ENCODE results near the gene ABCC8. TPM values are rescaled to one million over a fixed set of nuclear protein-coding genes. Genes with fewer than 3 reads are reported as not detected.

ABCC8 gene
- total RNA-seq, 1 donor from 2014 or later = 2.1 TPM

DNA sequence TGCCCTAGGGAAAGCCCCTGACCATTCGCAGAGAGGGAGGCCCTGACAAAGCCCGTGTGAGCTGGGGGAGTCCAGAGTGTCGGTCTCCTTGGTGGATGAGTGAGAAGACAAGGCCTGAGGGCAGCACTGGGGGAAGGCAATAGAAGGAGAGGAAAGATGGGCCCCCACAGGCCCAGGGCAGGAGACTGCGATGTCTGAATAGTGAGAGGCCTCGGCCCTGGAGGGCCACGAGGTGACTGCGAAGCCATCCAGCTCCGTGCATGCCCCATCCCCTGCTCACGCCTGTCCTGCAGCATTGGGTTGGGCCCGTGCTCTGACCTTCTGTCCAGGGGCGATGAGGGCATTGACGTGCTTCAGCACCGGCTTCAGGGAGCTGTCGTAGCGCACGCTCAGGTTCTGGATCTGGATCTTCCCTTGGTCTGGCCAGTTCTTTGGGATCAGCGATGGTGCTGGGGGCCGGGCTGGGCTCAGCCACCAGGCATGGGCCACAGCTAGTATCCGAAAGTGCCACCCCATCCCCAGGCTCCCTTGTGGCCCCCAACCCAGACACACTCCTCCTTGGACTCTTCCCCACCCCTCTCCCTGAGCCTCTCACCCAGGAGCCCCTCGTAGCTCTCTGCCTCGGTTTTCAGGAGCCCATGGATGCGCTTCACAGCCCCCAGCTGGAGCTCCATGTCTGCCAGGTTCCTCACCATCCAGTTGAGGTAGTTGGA is 79.9 kb downstream of the ABCC8 start:
- ATAC-seq (no peak), DNase-seq (no peak)
- intact Hi-C loops (cut with micrococcal nuclease) = no loop called here

DNA sequence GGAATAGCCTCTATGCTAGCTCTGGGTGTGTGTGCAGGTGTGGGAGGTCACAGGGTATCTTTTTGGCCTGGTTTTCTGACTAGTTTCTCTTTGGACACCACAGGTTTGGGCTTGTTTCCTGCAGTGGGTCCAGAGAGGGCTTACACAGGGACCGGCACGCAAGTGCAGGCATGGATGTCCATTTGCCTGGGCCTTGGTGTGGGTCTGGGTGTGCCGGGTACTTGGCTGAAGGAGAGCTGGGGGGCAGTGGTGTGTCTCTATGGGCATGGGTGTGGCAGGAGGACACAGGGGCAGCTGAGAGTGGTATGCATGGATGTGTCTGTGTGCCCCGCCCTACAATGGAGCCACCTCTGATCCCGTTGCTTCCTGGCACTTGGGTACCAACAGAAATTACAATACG is 80.7 kb downstream of the ABCC8 start:
- intact Hi-C loops (cut with micrococcal nuclease) = no loop called here
- no peak for DNase-seq
- ATAC-seq = no peak

DNA sequence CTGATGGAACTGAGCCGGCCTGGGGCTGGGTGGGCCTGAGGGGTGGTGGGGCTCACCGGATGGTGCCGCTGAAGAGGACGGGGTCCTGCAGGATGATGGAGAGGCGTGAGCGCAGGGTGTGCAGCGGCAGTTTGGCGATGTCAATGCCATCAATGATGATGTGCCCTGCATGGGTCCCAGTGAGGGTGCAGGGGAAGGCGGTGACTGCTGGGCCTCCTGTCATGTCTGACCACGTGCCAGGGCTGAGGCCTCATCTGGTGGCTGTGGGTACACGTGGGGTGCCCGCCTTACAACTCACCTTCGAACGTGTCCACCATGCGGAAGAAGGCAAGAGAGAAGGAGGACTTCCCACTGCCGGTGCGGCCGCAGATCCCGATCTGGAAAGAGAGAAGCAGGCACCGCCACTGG is 81.1 kb downstream of the ABCC8 start:
- ATAC-seq (no peak), DNase-seq (no peak)
- intact Hi-C loops (cut with micrococcal nuclease) = no loop called here

DNA sequence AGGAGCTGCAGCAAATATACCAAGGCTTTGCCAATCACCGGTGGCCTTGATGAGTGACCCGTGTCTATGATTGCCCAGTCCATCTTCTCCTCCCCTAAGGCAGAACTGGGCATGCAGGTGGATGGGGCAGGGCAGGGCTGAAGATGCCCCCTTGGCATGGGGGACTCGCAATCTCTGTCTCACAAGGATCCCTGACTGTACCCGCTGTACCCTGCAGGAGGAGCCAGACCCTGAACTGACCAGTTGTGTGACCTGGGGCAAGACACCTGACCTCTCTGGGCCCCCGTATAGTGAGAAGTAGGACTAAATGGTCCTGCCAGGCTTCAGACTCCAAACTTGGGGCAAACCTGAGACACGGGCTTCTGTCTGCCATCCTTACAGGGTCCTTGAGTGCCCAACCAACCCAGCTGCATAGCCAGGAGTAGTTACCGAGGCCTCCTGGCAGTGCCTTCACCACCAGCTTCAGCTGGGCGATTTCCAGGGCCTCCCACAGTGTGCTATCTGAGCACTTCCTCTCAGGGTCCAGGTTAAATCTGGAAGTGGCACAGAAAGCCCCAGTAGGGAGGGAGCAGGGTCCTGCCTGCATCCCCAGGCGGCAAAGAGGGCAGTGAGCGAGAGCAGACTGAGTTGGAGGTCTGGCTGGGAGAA is 81.8 kb downstream of the ABCC8 start:
- ATAC-seq (no peak), DNase-seq (no peak)
- intact Hi-C loops (cut with micrococcal nuclease) = no loop called here

DNA sequence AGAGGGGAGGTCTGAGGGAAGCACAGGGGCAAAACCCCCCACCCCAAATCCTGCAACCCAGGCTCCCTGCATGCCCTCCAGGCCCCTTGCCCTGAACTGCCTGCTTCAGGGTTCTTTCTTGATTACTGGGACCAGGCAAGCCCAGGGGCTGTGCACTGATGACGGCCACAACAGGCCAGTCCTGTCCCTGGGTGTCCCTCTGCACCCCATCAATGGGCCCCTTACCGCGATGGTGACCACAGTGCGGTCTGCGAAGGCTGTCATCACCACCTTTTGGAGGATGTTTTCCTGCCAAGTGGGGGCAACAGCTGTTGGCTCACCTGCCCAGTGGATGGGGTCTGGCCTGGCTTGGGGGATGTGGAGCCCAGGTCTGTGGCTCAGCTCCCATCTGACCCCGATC is 83.2 kb downstream of the ABCC8 start:
- DNase-seq (no peak), ATAC-seq (no peak)
- intact Hi-C loops (cut with micrococcal nuclease) = no loop called here

DNA sequence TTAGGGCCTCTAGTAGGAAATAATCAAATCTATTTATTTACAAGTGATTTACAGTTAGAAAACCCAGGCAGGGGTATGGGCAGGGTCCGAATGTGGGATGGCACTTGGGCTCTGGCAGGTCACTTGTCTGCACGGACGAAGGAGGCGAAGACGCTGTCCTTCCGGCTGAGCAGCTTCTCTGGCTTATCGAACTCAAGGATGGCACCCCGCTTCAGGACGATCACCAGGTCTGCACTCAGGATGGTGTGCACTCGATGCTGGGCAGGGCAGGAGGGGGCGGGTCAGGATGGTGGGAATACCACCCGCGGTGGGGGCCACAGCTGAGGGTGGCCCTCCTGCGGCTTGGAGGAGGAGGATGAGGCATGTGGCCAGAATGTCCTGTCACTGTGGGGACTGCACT is 83.8 kb downstream of the ABCC8 start:
- intact Hi-C loops (cut with micrococcal nuclease) = no loop called here
- ATAC-seq = no peak
- no peak for DNase-seq

DNA sequence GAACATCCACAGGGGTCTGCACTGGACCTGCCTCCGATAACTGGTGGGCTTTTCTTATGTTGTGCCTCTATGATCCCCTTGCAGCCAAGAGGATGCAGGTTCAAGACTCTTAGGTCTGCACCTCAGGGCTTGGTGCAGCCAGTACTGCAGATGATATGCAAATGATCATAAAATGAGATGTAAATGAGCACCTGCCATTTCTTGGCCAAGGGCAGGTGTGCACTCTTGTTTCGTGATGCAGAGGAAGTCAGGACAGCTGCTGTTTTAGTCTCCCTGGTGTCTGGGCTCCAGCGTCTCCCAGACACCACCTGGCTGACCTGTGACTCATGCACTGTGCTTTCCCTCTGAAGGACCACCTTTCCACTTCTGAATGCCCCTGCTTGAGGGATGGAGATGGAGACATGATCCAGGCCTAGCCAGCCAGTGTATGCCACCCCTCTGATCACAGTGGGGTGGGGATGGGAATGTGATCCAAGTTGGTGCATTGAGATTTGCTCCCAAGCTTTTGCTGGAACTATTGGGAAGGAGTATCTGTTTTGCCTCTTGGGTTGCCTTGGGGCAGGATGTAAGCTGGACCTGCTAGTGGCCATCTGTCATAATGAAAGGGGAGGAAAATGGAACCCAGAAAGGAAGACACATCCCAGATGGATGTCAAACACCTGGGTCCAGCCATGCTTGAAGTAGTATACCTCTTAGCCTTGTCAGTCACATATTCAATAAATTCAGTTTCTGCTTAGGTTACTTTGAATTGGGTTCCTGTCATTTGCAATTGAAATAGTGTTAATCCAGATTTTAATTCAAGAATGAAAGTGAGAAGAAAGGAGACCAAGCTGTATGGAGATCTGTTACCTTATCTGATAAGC is 84.9 kb downstream of the ABCC8 start:
- intact Hi-C loops (cut with micrococcal nuclease) = no loop called here
- no peak for DNase-seq
- ATAC-seq = no peak

DNA sequence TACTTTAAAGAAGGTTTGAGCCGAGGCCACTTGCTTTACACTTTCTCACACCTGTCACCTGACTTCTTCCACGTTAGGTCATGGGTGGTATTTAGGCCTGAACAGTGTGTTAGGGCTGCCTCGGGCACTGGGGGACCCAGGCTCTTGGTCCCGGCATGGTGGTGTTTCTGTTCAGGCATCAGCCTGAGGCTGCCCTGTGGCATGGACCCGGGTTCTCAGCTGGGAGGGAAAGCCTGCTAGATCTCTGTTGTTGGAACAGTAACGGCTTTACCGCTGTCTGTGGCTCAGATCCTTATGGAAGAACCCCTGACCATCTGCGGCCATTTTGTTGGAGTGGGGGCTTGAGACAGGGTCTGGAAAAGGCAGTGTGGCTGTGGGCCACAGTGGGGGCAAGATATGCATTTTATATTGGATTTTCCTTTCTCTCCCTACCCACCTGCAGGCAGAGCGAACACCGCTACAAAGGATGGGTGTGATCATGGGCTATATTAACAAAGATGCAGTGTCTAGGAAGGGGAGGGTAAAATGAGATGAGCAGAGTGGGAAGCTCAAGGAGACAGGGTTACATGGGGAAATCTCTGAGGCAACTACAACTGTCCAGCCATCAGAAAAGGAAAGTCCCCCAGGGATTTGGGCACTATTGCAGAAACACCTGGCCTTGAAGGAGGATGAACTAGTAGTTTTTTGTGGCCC is 86.5 kb downstream of the ABCC8 start:
- DNase-seq = no peak
- no peak for ATAC-seq
- intact Hi-C loops (cut with micrococcal nuclease) = no loop called here

DNA sequence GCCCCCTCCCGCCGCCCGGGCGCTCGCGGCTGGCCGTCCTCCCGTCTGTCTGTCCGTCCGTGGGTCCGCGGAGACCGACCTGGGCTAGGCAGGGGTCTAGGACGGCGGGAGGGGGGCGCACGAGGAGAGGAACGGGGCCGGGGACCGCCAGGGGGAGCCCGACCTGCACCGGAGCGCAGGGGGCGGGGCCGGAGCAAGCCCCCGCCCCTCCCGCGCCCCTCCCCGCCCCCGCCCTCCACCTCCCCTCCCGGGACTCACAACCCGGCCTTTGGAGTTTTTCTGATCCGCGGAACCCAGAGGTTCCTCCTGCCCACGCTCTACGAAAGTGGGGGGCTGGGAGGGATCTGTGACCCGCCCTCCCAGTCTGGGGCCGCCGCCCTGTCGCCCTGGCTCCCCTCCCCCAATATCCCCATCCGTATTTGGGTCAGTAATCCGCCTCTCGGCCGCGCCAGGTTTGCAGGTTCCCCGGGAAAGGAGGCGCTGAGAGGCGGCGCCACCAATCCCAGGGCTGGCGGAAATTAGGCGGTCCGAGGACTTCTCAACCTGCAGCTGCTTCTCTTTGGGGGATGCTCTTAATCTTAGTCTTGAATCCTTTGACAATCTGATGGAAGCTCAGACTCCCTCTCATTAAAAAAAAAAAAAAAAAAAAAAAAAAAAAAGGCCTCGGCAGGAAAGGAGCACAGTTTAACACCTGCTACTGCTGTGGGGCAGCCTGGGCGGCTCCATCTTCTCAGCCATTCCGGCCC is 87.3 kb downstream of the ABCC8 start:
- intact Hi-C loops (cut with micrococcal nuclease) = no loop called here
- ATAC-seq (peak; percentile 71), DNase-seq (peak; percentile 87)

DNA sequence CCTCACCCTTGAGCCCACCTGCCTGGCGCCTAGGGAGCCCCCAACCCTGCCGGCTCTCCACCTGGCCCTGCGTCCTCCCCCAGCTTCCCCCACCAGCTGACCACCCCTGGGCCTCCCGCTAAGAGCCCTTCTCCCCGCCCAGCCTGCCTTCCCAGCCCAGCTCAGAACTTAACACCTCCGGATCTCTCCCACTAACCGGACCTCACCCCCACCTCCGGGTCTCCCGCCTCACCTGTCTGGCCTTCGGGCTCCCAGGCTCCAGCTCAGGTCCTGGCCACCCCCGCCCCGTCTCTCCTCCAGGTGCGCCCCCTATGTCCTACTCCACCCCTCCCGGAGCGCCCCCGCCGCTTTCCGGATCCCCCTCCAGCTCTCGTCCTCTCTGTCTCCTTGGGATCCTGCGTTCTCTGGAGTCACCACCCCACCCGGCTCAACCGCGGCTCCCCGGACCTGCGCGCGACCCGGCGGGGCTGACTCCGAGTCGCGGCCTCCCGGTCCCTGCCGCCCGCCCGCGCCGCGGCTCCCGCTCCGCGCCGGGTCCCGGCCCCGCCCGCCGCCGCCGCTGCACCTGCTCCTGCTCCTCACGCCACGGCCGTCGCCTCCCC is 87.9 kb downstream of the ABCC8 start, which contains the start of gene KCNJ11:
KCNJ11 (minus strand) TSS at position 51 of the 602 bp plus-strand sequence. CDS start 568 bp downstream, outside the sequence.
- DNase-seq = no peak
- peak; percentile 26 for ATAC-seq
- intact Hi-C loops (cut with micrococcal nuclease) = no loop called here

DNA sequence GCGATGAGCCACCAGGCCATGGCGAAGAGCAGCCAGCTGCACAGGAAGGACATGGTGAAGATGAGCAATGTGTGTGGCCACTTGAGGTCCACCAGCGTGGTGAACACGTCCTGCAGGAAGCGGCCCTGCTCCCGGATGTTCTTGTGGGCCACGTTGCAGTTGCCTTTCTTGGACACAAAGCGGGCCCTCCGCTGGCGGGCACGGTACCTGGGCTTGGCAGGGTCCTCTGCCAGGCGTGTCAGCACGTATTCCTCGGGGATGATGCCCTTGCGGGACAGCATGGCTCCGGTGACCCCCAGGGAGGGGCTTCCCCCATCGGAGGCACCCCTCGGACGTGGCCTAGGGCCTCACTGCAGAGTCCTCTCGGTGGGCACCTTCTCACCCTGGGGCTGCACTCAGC is 88.8 kb downstream of the ABCC8 start:
- ATAC-seq (no peak), DNase-seq (no peak)
- intact Hi-C loops (cut with micrococcal nuclease) = no loop called here

DNA sequence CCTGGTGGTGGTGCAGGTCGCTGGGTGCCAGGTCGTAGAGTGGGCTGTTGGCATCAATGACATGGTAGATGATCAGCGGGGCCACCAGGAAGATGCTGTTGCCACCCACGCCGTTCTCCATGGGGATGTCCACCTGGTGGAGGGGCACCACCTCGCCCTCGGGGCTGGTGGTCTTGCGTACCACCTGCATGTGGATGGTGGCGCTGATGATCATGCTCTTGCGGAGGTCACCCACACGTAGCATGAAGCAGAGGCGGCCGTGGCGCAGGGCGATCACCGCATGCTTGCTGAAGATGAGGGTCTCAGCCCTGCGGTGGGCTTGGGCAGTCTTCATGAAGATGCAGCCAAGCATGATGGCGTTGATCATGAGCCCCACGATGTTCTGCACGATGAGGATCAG is 89.4 kb downstream of the ABCC8 start:
- intact Hi-C loops (cut with micrococcal nuclease) = no loop called here
- DNase-seq = no peak
- ATAC-seq = no peak

DNA sequence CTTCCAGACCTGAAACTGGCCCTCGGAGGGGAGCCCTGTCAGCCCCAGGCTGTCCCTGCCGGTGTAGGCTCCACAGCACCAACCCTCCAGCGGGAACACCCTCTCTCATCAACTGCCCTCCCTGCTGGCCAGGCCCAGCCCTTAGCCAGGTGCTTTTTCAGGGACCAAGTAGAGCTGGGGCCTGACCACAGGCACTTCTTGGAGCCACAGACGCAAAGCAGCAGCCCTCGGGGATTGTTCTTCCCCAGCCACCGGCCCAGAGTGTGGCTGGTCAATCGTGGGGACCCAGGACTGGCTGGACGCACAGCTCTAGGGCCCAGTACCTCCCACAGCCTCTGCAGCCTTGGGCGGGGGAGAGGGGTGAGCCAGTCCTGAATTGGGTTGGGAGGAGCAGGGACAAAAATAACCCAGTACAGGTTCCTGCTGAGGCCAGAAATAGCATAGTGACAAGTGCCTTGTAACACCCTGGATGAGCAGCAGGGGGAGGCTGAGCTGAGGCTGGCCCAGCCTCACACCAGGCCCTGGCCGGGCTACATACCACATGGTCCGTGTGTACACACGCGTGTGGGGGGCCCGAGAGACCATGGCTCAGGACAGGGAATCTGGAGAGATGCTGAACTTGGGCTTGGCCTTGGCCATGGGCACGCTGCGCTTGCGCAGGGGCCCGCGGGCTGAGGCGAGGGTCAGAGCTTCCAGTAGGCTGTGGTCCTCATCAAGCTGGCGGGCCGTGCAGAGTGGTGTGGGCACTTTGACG is 90.1 kb downstream of the ABCC8 start:
- ATAC-seq (peak; percentile 89), DNase-seq (peak; percentile 76)
- intact Hi-C loops (cut with micrococcal nuclease) = no loop called here

DNA sequence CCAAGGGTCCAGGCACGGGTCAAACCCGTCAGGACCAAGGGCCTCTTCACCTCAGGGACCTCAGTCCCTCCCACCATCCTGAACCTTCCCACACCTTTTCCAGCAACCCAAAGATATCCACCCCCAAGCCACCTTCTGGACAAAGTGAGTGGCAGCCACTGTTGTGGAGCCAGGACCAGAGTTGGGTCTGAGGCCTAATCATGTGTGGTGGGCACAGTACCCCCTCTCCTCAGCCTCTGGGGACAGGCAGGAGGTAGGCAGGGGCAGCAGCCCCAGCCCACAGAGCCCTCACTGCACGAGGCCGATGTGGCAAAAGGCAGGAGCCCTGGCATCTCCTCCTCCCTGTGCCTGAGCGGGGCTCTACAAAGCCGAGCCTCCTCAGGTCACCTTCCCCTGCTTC is 90.7 kb downstream of the ABCC8 start:
- ATAC-seq (no peak), DNase-seq (no peak)
- intact Hi-C loops (cut with micrococcal nuclease) = loop anchor here (2.0 kb wide), 1 partner anchor 117 kb away; no protein-coding TSS in a partner anchor

DNA sequence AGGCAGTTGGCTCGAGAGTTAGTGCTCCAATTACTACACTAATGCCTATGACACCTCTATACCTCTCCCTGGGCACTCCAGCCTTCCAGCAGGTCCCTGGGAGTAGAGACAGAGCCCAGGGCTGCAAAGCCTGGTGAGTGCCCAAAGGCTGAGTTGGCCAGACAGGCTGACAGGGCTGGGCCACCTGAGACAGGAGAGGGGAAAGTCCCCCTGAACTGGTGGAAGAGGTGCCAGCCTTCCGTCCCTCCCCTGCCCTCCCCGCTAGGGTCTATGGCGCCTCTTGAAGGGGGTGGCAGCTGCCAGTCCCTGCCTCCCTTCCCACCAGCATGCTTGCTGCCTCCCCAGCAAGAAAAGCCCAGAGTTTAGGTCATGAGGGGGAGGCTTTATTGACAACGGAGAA is 91.2 kb downstream of the ABCC8 start:
- DNase-seq = no peak
- intact Hi-C loops (cut with micrococcal nuclease) = loop anchor here (2.0 kb wide), 1 partner anchor 117 kb away; no protein-coding TSS in a partner anchor
- ATAC-seq = no peak

DNA sequence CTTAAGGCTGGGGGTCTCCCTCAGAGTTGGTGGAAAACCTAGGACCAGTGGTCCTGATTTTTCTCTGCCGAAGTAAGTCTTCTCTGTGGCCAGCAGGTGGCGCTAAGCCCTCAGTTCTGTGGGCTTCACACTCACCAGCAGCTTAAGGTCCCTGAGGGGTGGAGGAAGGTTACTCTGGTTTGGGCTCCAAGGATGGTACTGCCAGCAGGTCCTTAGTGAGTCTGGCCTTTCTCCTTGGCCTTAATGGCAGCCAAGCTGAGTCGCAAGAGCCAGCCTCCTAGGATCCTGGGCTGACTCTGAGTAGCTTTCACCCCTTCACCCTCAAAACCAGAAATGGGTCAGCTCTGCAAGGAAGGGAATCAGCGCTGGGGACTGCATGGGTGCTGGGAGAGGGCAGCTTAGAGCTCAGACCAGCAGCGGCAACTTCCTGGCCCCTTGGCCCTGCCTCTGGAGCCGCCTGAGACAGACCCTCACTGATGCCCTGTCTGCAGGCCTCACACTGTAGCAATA is 92.6 kb downstream of the ABCC8 start:
- intact Hi-C loops (cut with micrococcal nuclease) = loop anchor here (2.0 kb wide), 1 partner anchor 119 kb away; no protein-coding TSS in a partner anchor
- DNase-seq (peak; percentile 82), ATAC-seq (peak; percentile 44)

DNA sequence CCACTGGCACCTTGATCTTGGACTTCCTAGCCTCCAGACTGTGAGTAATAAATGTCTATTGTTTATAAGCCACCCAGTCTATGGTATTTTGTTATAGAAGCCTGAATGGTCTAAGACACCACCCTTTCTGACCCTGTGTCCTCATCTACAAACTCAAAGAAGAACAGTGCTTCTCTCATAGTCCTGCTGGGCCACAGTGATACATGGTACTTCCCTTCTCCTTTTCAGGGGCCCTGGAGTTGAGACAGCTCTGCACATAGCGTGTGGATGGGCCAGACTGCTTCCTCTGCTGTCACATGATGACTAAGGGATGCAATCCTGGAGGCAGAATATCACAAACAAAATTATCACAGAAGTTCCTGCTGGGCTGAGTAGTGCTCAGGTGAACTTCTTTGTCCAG is 93.2 kb downstream of the ABCC8 start:
- DNase-seq (no peak), ATAC-seq (no peak)
- intact Hi-C loops (cut with micrococcal nuclease) = no loop called here

All from left ventricle myocardium superior (tissue), 1 donor.